GM10266 (cell line): ENCODE data around the gene NAP1L4.

Experiments
- DNase-seq: peaks from one replicate; pipeline ENCODE4 v3.0.0; 2012; ENCODE audit errors: extremely low spot score
- TF ChIP-seq, protein P1 (sequence below): IDR thresholded peaks from 2 replicates; pipeline ENCODE4 v1.5.1; 2012; ENCODE audit warnings: mild to moderate bottlenecking, low read depth; ENCODE audit not compliant: control insufficient read depth, insufficient read depth; ENCODE audit errors: missing control alignments

The NAP1L4 gene

GRCh38 chr11:2923446-2924375, 68.4 kb downstream of the NAP1L4 start:
- TF ChIP-seq, protein P1, sequence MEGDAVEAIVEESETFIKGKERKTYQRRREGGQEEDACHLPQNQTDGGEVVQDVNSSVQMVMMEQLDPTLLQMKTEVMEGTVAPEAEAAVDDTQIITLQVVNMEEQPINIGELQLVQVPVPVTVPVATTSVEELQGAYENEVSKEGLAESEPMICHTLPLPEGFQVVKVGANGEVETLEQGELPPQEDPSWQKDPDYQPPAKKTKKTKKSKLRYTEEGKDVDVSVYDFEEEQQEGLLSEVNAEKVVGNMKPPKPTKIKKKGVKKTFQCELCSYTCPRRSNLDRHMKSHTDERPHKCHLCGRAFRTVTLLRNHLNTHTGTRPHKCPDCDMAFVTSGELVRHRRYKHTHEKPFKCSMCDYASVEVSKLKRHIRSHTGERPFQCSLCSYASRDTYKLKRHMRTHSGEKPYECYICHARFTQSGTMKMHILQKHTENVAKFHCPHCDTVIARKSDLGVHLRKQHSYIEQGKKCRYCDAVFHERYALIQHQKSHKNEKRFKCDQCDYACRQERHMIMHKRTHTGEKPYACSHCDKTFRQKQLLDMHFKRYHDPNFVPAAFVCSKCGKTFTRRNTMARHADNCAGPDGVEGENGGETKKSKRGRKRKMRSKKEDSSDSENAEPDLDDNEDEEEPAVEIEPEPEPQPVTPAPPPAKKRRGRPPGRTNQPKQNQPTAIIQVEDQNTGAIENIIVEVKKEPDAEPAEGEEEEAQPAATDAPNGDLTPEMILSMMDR = no peak
- DNase-seq = no peak

DNA sequence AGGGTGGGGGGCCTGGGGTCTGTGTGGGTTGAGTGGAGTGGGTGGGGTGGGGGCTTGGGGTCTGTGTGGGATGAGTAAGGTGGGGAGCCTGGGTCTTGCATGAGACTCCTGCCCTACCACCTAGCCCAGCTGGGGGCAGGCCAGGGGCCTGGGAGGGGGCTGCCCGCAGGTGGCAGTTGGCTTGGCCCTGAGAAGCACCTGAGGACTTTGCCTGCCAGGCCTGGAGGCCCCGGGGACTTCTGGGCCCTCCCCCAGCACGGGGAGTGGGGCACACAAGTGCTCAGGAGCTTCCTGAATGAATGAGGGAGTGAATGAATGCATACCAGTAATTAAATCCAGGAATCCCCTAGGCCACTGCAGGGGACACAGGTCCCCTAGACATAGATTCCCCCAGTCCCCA, 69.5 kb downstream of the NAP1L4 start:
- no peak for DNase-seq
- TF ChIP-seq, protein P1 = no peak

- TF ChIP-seq, protein P1 = no peak
- DNase-seq = no peak
These were observed 70.2 kb downstream of the NAP1L4 start for GRCh38 chr11:2921742-2922493.

DNA sequence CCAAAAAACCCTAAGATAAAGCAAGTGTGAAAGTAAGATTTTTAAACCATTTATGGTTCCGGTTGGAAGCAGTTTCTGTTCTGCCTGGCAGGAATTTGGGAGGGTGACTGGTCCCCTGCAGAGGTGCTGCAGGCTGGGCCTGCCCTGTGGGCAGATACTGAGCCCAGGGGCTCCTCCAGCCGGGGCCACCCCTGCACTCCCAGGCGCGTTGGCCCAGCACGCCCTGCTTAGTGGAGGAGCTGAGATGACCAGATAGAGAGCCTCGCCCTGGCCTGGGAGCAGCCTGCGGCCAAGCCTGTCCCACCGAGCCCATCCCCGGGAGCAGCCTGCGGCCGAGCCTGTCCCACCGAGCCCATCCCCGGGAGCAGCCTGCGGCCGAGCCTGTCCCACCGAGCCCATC, 70.9 kb downstream of the NAP1L4 start:
- no peak for DNase-seq
- TF ChIP-seq, protein P1 = no peak

DNA sequence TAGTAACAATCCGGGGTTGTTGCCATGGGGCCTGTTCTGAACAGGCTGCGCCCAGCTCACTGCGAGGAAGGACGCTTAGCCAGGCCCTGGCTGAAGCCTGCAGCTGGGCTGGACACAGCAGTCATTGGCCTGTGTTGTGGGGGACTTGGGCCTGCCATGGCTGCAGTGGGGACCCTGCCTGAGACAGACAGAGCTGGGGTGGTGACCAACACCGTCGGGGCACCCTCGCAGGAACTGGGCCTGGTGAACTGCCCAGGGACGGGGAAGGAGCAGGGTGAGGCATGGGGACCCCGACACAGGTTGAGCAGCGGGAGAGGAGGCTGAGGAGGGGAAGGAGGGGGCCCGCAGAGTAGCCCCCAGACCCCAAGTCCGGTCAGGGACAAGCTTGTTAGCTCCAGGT, 71.8 kb downstream of the NAP1L4 start:
- TF ChIP-seq, protein P1 = no peak
- no peak for DNase-seq

DNA sequence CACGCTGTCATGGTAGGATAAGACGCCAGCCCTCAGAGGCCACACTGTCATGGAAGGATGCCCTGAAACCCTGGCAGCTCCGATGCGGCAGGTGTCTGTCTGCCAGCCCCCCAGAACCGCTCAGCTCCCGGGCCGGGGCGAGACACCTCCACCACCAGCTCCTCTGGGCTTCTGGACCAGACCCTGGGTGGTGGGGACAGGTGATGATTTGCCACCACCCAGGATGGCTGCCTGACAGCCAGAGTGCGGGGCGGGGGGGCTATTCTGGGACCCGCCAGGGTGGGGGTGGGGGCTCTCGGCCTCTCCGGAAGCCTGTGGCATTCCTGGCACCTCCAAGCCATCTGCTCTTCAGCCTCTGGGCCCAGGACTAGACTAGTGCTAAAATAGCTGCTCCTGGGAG, 72.3 kb downstream of the NAP1L4 start:
- no peak for DNase-seq
- TF ChIP-seq, protein P1 = no peak
